Measurements from ENCODE around the gene AP1M1. TPM values are rescaled to one million over a fixed set of nuclear protein-coding genes. Genes with fewer than 3 reads are reported as not detected.

Gene AP1M1
- polyA plus RNA-seq, 3 donors = 103 to 134 (median 133) TPM

GRCh38 chr19:16166417-16166816, 31.3 kb upstream of the AP1M1 start:
- no CpG with 5 or more reads among the region's 1 CpG for WGBS (ENCODE audit: insufficient coverage)
- H3K4me3 Mint-ChIP-seq = no peak overlapping the region
- H2AFZ ChIP-seq (ENCODE audit: insufficient read depth, low read depth, low read length, poor library complexity, severe bottlenecking) = no peak overlapping the region

GRCh38 chr19:16167055-16167454, 30.7 kb upstream of the AP1M1 start:
- H3K4me3 Mint-ChIP-seq = no peak overlapping the region
- peaks cover 15% of the 10 kb centered on the region for H3K4me1 Mint-ChIP-seq
- Histone ChIP-seq H4K20me1 (ENCODE audit: insufficient read depth, low read length) (no peaks in the 10 kb centered on the region), H3K36me3 (replicated peaks in 1 of 2; ENCODE audit: control insufficient read depth in 1 of 2, insufficient read depth in 2 of 2, low read length in 2 of 2) (no peaks in the 10 kb centered on the region), H2AFZ (ENCODE audit: insufficient read depth, low read depth, low read length, poor library complexity, severe bottlenecking) (no peak overlapping the region), H3K27ac (ENCODE audit: low read depth in 1 of 2, low read length in 2 of 2) (no peak overlapping the region), H3K4me1 (ENCODE audit: control insufficient read depth in 1 of 2, insufficient read depth in 2 of 2, low read length in 2 of 2) (peaks cover 15 to 26% of the 10 kb centered on the region in 2 donors), H3K9ac (ENCODE audit: insufficient read depth, low read length, poor library complexity, severe bottlenecking) (no peak overlapping the region), H3K9me3 (replicated peaks in 1 of 2; ENCODE audit: control insufficient read depth in 1 of 2, insufficient read depth in 1 of 2, low read length in 2 of 2) (peaks cover 0 to 6% of the 10 kb centered on the region in 2 donors), H3K4me2 (replicated peaks; ENCODE audit: extremely low read depth, low read length, poor library complexity, severe bottlenecking) (no peak overlapping the region), H3K27me3 (ENCODE audit: control insufficient read depth in 2 of 2, insufficient read depth in 2 of 2, low read length in 2 of 2) (no peaks in the 10 kb centered on the region), H3K79me2 (ENCODE audit: insufficient read depth, low read length) (no peaks in the 10 kb centered on the region), H3K4me3 (replicated peaks in 1 of 3; ENCODE audit: low read depth in 2 of 3, low read length in 3 of 3) (no peak overlapping the region)
- DNase-seq = no peak
- peak overlapping the region in 2 of 7 donors; percentile 29 to 30 for H3K27ac Mint-ChIP-seq
- intact Hi-C loops (cut with micrococcal nuclease) = no loop called here
- no peaks in the 10 kb centered on the region for H3K36me3 Mint-ChIP-seq
- peaks cover 0 to 1% (median 0%) of the 10 kb centered on the region in 3 donors for H3K27me3 Mint-ChIP-seq (ENCODE audit: low read depth in 3 of 3)
- no peak for TF ChIP-seq CTCF (IDR thresholded peaks at IDR 0.05)
- WGBS (ENCODE audit: insufficient coverage) = 96% methylated on average over 5 of the region's 5 CpGs
- peaks cover 0 to 7% (median 6%) of the 10 kb centered on the region in 7 donors for H3K9me3 Mint-ChIP-seq

More at GRCh38 chr19:16166417-16166816, 31.3 kb upstream of the AP1M1 start:
- Histone ChIP-seq H3K79me2 (ENCODE audit: insufficient read depth, low read length) (no peaks in the 10 kb centered on the region), H3K27me3 (ENCODE audit: control insufficient read depth in 2 of 2, insufficient read depth in 2 of 2, low read length in 2 of 2) (no peaks in the 10 kb centered on the region), H4K20me1 (ENCODE audit: insufficient read depth, low read length) (no peaks in the 10 kb centered on the region), H3K4me1 (ENCODE audit: control insufficient read depth in 1 of 2, insufficient read depth in 2 of 2, low read length in 2 of 2) (peaks cover 15 to 26% of the 10 kb centered on the region in 2 donors), H3K9ac (ENCODE audit: insufficient read depth, low read length, poor library complexity, severe bottlenecking) (no peak overlapping the region), H3K36me3 (replicated peaks in 1 of 2; ENCODE audit: control insufficient read depth in 1 of 2, insufficient read depth in 2 of 2, low read length in 2 of 2) (no peaks in the 10 kb centered on the region), H3K9me3 (replicated peaks in 1 of 2; ENCODE audit: control insufficient read depth in 1 of 2, insufficient read depth in 1 of 2, low read length in 2 of 2) (peaks cover 0 to 6% of the 10 kb centered on the region in 2 donors), H3K27ac (ENCODE audit: low read depth in 1 of 2, low read length in 2 of 2) (no peak overlapping the region), H3K4me2 (replicated peaks; ENCODE audit: extremely low read depth, low read length, poor library complexity, severe bottlenecking) (no peak overlapping the region), H3K4me3 (replicated peaks in 1 of 3; ENCODE audit: low read depth in 2 of 3, low read length in 3 of 3) (no peak overlapping the region)
- H3K27me3 Mint-ChIP-seq (ENCODE audit: low read depth in 3 of 3) = peaks cover 0 to 1% (median 0%) of the 10 kb centered on the region in 3 donors
- TF ChIP-seq CTCF (IDR thresholded peaks at IDR 0.05) = no peak
- no peak overlapping the region for H3K27ac Mint-ChIP-seq
- intact Hi-C loops (cut with micrococcal nuclease) = no loop called here
- H3K36me3 Mint-ChIP-seq = no peaks in the 10 kb centered on the region
- peaks cover 0 to 7% (median 6%) of the 10 kb centered on the region in 7 donors for H3K9me3 Mint-ChIP-seq
- H3K4me1 Mint-ChIP-seq = peaks cover 19% of the 10 kb centered on the region
- no peak for DNase-seq
